Caco-2 (cell line): ENCODE results near the gene MMP19. TPM values are rescaled to one million over a fixed set of nuclear protein-coding genes. Genes with fewer than 3 reads are reported as not detected.

Experiments
- BruUV-seq: library from RNA; stranded (reverse); fragments of 400-500 nt; replicated peaks from 2 replicates; lab custom pipeline; 2021; lab: Mats Ljungman, UMichigan
- CTCF ChIA-PET: fragments of 300-600 bp; sonication (Branson Sonifier 250); formaldehyde crosslinking; loops from one replicate; lab custom pipeline; 2022; ENCODE audit warnings: antibody characterized with exemption; lab: Charles Lee
- POLR2A ChIA-PET: fragments of 300-600 bp; sonication (Branson Sonifier 250); formaldehyde crosslinking; loops from one replicate; lab custom pipeline; 2022; ENCODE audit warnings: antibody characterized with exemption; lab: Charles Lee
- DNase-seq, 2 experiments: peaks; one replicate each; pipeline versions ENCODE4 v3.0.0 to v3.0.0-alpha.2; 2020 to 2022
- H3K27me3 ChIP-seq: replicated peaks from 2 replicates; pipeline ENCODE4 v1.6.0; 2011; ENCODE audit warnings: low read length; ENCODE audit not compliant: control insufficient read depth, insufficient read depth
- H3K36me3 ChIP-seq: 2 replicates; pipeline ENCODE4 v1.5.1; 2011; ENCODE audit warnings: low read length; ENCODE audit not compliant: control insufficient read depth, insufficient read depth
- H3K4me1 ChIP-seq: fragments of 250-450 bp; sonication (Bioruptor Pico); 2 replicates; pipeline ENCODE4 v1.5.1; 2020; ENCODE audit warnings: mild to moderate bottlenecking
- H3K4me3 ChIP-seq: 2 replicates; pipeline ENCODE4 v1.5.1; 2011; ENCODE audit warnings: low read depth, mild to moderate bottlenecking, control low read depth, low read length
- H3K9me3 ChIP-seq: fragments of 250-450 bp; sonication (Bioruptor Pico); 2 replicates; pipeline ENCODE4 v1.5.1; 2020; ENCODE audit warnings: mild to moderate bottlenecking, moderate library complexity
- H3K27ac Mint-ChIP-seq: one replicate; pipeline ENCODE4 v1.8.0; 2022; ENCODE audit warnings: mixed read lengths; ENCODE audit not compliant: unreplicated experiment
- H3K27me3 Mint-ChIP-seq: one replicate; pipeline ENCODE4 v1.8.0; 2022; ENCODE audit warnings: mixed read lengths; ENCODE audit not compliant: insufficient read depth, unreplicated experiment
- H3K36me3 Mint-ChIP-seq: one replicate; pipeline ENCODE4 v1.8.0; 2022; ENCODE audit warnings: mild to moderate bottlenecking, mixed read lengths; ENCODE audit not compliant: insufficient read depth, unreplicated experiment
- H3K4me1 Mint-ChIP-seq: one replicate; pipeline ENCODE4 v1.8.0; 2022; ENCODE audit warnings: low read depth, mixed read lengths; ENCODE audit not compliant: unreplicated experiment
- H3K4me3 Mint-ChIP-seq: one replicate; pipeline ENCODE4 v1.8.0; 2022; ENCODE audit warnings: mild to moderate bottlenecking, moderate library complexity, mixed read lengths; ENCODE audit not compliant: unreplicated experiment
- H3K9me3 Mint-ChIP-seq: one replicate; pipeline ENCODE4 v1.8.0; 2022; ENCODE audit warnings: mixed read lengths; ENCODE audit not compliant: unreplicated experiment
- CTCF ChIP-seq, 2 experiments: fragments of 200-600 bp in 1 of 2; IDR thresholded peaks; 1 replicate in 1 of 2; 2 replicates in 1 of 2; pipeline versions ENCODE4 v1.5.1 to v1.8.0; 2011 to 2022; ENCODE audit warnings: antibody characterized with exemption in 1 of 2, control low read depth in 1 of 2, inconsistent platforms in 1 of 2, low read depth in 1 of 2, low read length in 1 of 2, mild to moderate bottlenecking in 1 of 2, moderate library complexity in 1 of 2; ENCODE audit not compliant: insufficient read depth in 1 of 2, severe bottlenecking in 1 of 2, unreplicated experiment in 1 of 2
- intact Hi-C: fragments of 100-400 bp; cut with micrococcal nuclease; formaldehyde crosslinking; loops from one replicate; pipeline ENCODE4 v1.10.0; 2022; ENCODE audit not compliant: unreplicated experiment
- total RNA-seq: library from RNA; stranded (reverse); gene quantifications from 2 replicates; pipeline ENCODE4 v1.2.3, GENCODE V29; 2022

The MMP19 gene
- total RNA-seq, 1 experiment from 2014 or later: 2.2 TPM

GRCh38 chr12:55843431-55843830 lies 695 bp upstream of the MMP19 start:
- no peaks in the 10 kb centered on the region for H3K9me3 Mint-ChIP-seq
- H3K36me3 Mint-ChIP-seq: no peaks in the 10 kb centered on the region
- CTCF ChIA-PET: no interaction called here
- peaks cover 13% of the 10 kb centered on the region for H3K4me1 Mint-ChIP-seq
- Histone ChIP-seq H3K27me3 (no peaks in the 10 kb centered on the region), H3K4me3 (no peak overlapping the region), H3K4me1 (peaks cover 9% of the 10 kb centered on the region), H3K9me3 (no peaks in the 10 kb centered on the region), H3K36me3 (no peaks in the 10 kb centered on the region)
- POLR2A ChIA-PET: no interaction called here
- no peaks in the 10 kb centered on the region for H3K27me3 Mint-ChIP-seq
- intact Hi-C loops: no loop called here
- TF ChIP-seq CTCF (IDR thresholded peaks at IDR 0.05; ENCODE audit: insufficient read depth in 1 of 2, low read depth in 1 of 2, low read length in 1 of 2, severe bottlenecking in 1 of 2, unreplicated experiment in 1 of 2): no peak
- no peak for DNase-seq
- H3K27ac Mint-ChIP-seq: peak overlapping the region; percentile 43
- no TSS peak for BruUV-seq
- H3K4me3 Mint-ChIP-seq: no peak overlapping the region

GRCh38 chr12:55840581-55841351 lies 2.0 kb downstream of the MMP19 start:
- no peaks in the 10 kb centered on the region for H3K27me3 ChIP-seq
- no peak overlapping the region for H3K27ac Mint-ChIP-seq
- no peaks in the 10 kb centered on the region for H3K9me3 Mint-ChIP-seq
- H3K4me3 ChIP-seq: no peak overlapping the region
- intact Hi-C loops: no loop called here
- POLR2A ChIA-PET: no interaction called here
- H3K27me3 Mint-ChIP-seq: no peaks in the 10 kb centered on the region
- TF ChIP-seq CTCF (IDR thresholded peaks at IDR 0.05; ENCODE audit: insufficient read depth in 1 of 2, low read depth in 1 of 2, low read length in 1 of 2, severe bottlenecking in 1 of 2, unreplicated experiment in 1 of 2): no peak
- CTCF ChIA-PET: no interaction called here
- peaks cover 15% of the 10 kb centered on the region for H3K4me1 Mint-ChIP-seq
- H3K36me3 Mint-ChIP-seq: peaks cover 5% of the 10 kb centered on the region
- no peaks in the 10 kb centered on the region for H3K9me3 ChIP-seq
- H3K4me3 Mint-ChIP-seq: no peak overlapping the region
- BruUV-seq: no TSS peak
- H3K36me3 ChIP-seq: no peaks in the 10 kb centered on the region
- DNase-seq: no peak
- H3K4me1 ChIP-seq: peaks cover 9% of the 10 kb centered on the region

- Mint-ChIP-seq H3K9me3 (no peaks in the 10 kb centered on the region), H3K4me3 (no peak overlapping the region), H3K36me3 (peaks cover 5% of the 10 kb centered on the region), H3K27me3 (no peaks in the 10 kb centered on the region), H3K27ac (no peak overlapping the region), H3K4me1 (peaks cover 15% of the 10 kb centered on the region)
- no peak for DNase-seq
- no peaks in the 10 kb centered on the region; the same call in 1 of the 2 replicates for H3K36me3 ChIP-seq
- no peak overlapping the region for H3K4me3 ChIP-seq
- H3K4me1 ChIP-seq: peaks cover 9% of the 10 kb centered on the region
- no peaks in the 10 kb centered on the region for H3K9me3 ChIP-seq
- ChIA-PET POLR2A (no interaction called here), CTCF (no interaction called here)
- H3K27me3 ChIP-seq: no peaks in the 10 kb centered on the region
- intact Hi-C loops: no loop called here
- TF ChIP-seq CTCF (IDR thresholded peaks at IDR 0.05; ENCODE audit: insufficient read depth in 1 of 2, low read depth in 1 of 2, low read length in 1 of 2, severe bottlenecking in 1 of 2, unreplicated experiment in 1 of 2): no peak
- BruUV-seq: no TSS peak
These were observed 3.2 kb downstream of the MMP19 start for GRCh38 chr12:55839345-55840140.
